ENCODE measurements around the gene SPRR2G.

DNA sequence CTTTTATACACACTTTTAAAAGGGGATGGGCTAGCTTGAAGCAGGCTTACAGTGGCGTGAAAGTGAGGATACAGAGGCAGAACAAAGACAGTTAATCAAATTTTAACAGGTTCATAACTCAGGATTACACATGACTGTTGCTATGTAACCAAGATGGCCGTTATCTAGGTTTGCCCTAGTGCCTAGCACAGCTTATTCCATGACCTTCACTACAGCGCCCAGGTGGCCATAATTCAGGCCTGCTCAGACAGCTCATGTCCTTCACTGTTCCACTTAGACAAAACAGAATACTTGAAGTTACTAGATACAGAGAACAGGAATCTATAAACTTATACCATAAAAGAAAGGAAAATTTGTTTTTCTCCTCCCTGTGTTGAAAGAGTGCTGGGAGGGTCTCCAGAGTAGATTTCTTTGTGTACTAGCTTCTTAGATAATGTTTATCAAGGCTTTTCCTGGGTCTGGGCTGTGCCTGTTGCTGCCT is 31.2 kb downstream of the SPRR2G start:
- TF ChIP-seq EZH2phosphoT487 (IDR thresholded peaks at IDR 0.05; ENCODE audit: low read depth), result no peak
- TF ChIP-seq, protein P1, sequence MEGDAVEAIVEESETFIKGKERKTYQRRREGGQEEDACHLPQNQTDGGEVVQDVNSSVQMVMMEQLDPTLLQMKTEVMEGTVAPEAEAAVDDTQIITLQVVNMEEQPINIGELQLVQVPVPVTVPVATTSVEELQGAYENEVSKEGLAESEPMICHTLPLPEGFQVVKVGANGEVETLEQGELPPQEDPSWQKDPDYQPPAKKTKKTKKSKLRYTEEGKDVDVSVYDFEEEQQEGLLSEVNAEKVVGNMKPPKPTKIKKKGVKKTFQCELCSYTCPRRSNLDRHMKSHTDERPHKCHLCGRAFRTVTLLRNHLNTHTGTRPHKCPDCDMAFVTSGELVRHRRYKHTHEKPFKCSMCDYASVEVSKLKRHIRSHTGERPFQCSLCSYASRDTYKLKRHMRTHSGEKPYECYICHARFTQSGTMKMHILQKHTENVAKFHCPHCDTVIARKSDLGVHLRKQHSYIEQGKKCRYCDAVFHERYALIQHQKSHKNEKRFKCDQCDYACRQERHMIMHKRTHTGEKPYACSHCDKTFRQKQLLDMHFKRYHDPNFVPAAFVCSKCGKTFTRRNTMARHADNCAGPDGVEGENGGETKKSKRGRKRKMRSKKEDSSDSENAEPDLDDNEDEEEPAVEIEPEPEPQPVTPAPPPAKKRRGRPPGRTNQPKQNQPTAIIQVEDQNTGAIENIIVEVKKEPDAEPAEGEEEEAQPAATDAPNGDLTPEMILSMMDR (IDR thresholded peaks at IDR 0.05; ENCODE audit: low read depth, low read length), result no peak
